ENCODE data around the gene ARFGEF2.
"Not testable (repeated sequence)": the region's sequence is repeated elsewhere in the genome, so short reads cannot be mapped to it uniquely, and the experiment has no call there.

ARFGEF2 gene

GRCh38 chr20:48921168-48921882 lies at the start of gene ARFGEF2:
ARFGEF2 (plus strand) TSS chr20:48921711; CDS start chr20:48921890, 179 bp downstream.
- peak; percentile 92 for DNase-seq (ENCODE audit: low spot score)

GRCh38 chr20:48875233-48875913 lies 46.1 kb upstream of the ARFGEF2 start:
- no peak for DNase-seq (ENCODE audit: low spot score)

- DNase-seq (ENCODE audit: low spot score), result no peak
These were observed 45.6 kb upstream of the ARFGEF2 start for GRCh38 chr20:48875914-48876240.

- DNase-seq (ENCODE audit: low spot score), result no peak
These were observed 44.2 kb upstream of the ARFGEF2 start for GRCh38 chr20:48877304-48877703.

GRCh38 chr20:48878534-48879248 lies 42.8 kb upstream of the ARFGEF2 start:
- no peak for DNase-seq (ENCODE audit: low spot score)

- DNase-seq (ENCODE audit: low spot score), result no peak
These were observed 41.8 kb upstream of the ARFGEF2 start for GRCh38 chr20:48879612-48880245.

GRCh38 chr20:48880331-48880730 lies 41.2 kb upstream of the ARFGEF2 start:
- no peak for DNase-seq (ENCODE audit: low spot score)

- no peak for DNase-seq (ENCODE audit: low spot score)
These were observed 40.4 kb upstream of the ARFGEF2 start for GRCh38 chr20:48880981-48881657.

GRCh38 chr20:48885237-48885636 lies 36.3 kb upstream of the ARFGEF2 start:
- no peak for DNase-seq (ENCODE audit: low spot score)

- DNase-seq (ENCODE audit: low spot score), result no peak
These were observed 35.3 kb upstream of the ARFGEF2 start for GRCh38 chr20:48886194-48886593.

GRCh38 chr20:48886811-48887210 lies 34.7 kb upstream of the ARFGEF2 start:
- no peak for DNase-seq (ENCODE audit: low spot score)

GRCh38 chr20:48888517-48888916 lies 33.0 kb upstream of the ARFGEF2 start:
- DNase-seq (ENCODE audit: low spot score), result not testable (repeated sequence)

GRCh38 chr20:48889140-48889790 lies 32.2 kb upstream of the ARFGEF2 start:
- no peak for DNase-seq (ENCODE audit: low spot score)

- DNase-seq (ENCODE audit: low spot score), result no peak
These were observed 30.1 kb upstream of the ARFGEF2 start for GRCh38 chr20:48891235-48892048.

- no peak for DNase-seq (ENCODE audit: low spot score)
These were observed 29.5 kb upstream of the ARFGEF2 start for GRCh38 chr20:48892049-48892470.

GRCh38 chr20:48892891-48893290 lies 28.6 kb upstream of the ARFGEF2 start:
- no peak for DNase-seq (ENCODE audit: low spot score)

GRCh38 chr20:48893374-48893773 lies 28.1 kb upstream of the ARFGEF2 start:
- no peak for DNase-seq (ENCODE audit: low spot score)

GRCh38 chr20:48897305-48898010 lies 24.1 kb upstream of the ARFGEF2 start:
- DNase-seq (ENCODE audit: low spot score), result no peak

- DNase-seq (ENCODE audit: low spot score), result no peak
These were observed 23.3 kb upstream of the ARFGEF2 start for GRCh38 chr20:48898210-48898609.
